Thymus (tissue), 11 donors: ENCODE results near the gene ST7. TPM values are rescaled to one million over a fixed set of nuclear protein-coding genes. Genes with fewer than 3 reads are reported as not detected.

Experiments
- DNase-seq, 9 donors: peaks; one replicate each; pipeline ENCODE4 v3.0.0-alpha.2; 2013; ENCODE audit warnings: low spot score in 9 of 9, low read depth in 6 of 9, missing footprints in 1 of 9
- H3K27ac ChIP-seq, 2 donors: one replicate each; pipeline ENCODE4 v1.5.1; 2013; ENCODE audit warnings: control low read depth in 1 of 2, low read depth in 1 of 2, low read length in 1 of 2, mild to moderate bottlenecking in 1 of 2, moderate library complexity in 1 of 2
- H3K27me3 ChIP-seq, 2 donors: one replicate each; pipeline ENCODE4 v1.5.1; 2013; ENCODE audit warnings: low read length in 1 of 2; ENCODE audit not compliant: control insufficient read depth in 2 of 2, insufficient read depth in 1 of 2
- H3K36me3 ChIP-seq, 2 donors: one replicate each; pipeline ENCODE4 v1.5.1; 2013; ENCODE audit warnings: low read length in 1 of 2, mild to moderate bottlenecking in 1 of 2, moderate library complexity in 1 of 2; ENCODE audit not compliant: control insufficient read depth in 2 of 2, insufficient read depth in 2 of 2
- H3K4me1 ChIP-seq, 2 donors: one replicate each; pipeline ENCODE4 v1.5.1; 2013; ENCODE audit warnings: low read length in 2 of 2; ENCODE audit not compliant: control insufficient read depth in 2 of 2, insufficient read depth in 2 of 2
- H3K4me3 ChIP-seq, 2 donors: one replicate each; pipeline ENCODE4 v1.5.1; 2013; ENCODE audit warnings: low read length in 2 of 2, control low read depth in 1 of 2, mild to moderate bottlenecking in 1 of 2
- H3K9me3 ChIP-seq, 2 donors: one replicate each; pipeline ENCODE4 v1.5.1; 2013; ENCODE audit warnings: low read length in 1 of 2, mild to moderate bottlenecking in 1 of 2; ENCODE audit not compliant: control insufficient read depth in 2 of 2, insufficient read depth in 1 of 2
- WGBS: extraction: QIAGEN DNeasy Blood & Tissue Kit; methylation state at CpG from one replicate; pipeline ENCODE4 v1.1.7; 2013; 5-methylcytosine and 5-hydroxymethylcytosine counted together
- polyA plus RNA-seq: library from polyadenylated mRNA; stranded (reverse); fragments of 200-250 nt; gene quantifications from one replicate; pipeline ENCODE4 v1.2.3, GENCODE V29; 2013
- total RNA-seq: library from RNA; stranded (reverse); fragments of 120-200 nt; gene quantifications from one replicate; pipeline ENCODE4 v1.2.4, GENCODE V29; 2013
- donor health status: healthy.

ST7 gene
- total and polyA plus RNA-seq, 2 donors = 9.3 to 11.5 TPM

- Histone ChIP-seq H3K9me3 (no peaks in the 10 kb centered on the region), H3K36me3 (no peaks in the 10 kb centered on the region), H3K4me3 (no peak overlapping the region), H3K27ac (no peak overlapping the region), H3K27me3 (peaks cover 0 to 6% of the 10 kb centered on the region in 2 donors), H3K4me1 (peaks cover 0 to 9% of the 10 kb centered on the region in 2 donors)
- 96% methylated on average over 4 of the region's 4 CpGs for WGBS
- no peak for DNase-seq
These were observed 62.2 kb downstream of the ST7 start for GRCh38 chr7:117015258-117016184.

- Histone ChIP-seq H3K4me1 (no peaks in the 10 kb centered on the region), H3K27me3 (no peaks in the 10 kb centered on the region), H3K36me3 (no peaks in the 10 kb centered on the region), H3K4me3 (no peak overlapping the region), H3K9me3 (no peaks in the 10 kb centered on the region), H3K27ac (no peak overlapping the region)
- no peak for DNase-seq
- WGBS = 84% methylated on average over 4 of the region's 4 CpGs
These were observed 63.7 kb downstream of the ST7 start for GRCh38 chr7:117017017-117017451.

GRCh38 chr7:117017702-117018266 is 64.5 kb downstream of the ST7 start:
- WGBS = 90% methylated on average over 4 of the region's 4 CpGs
- no peaks in the 10 kb centered on the region for H3K27me3 ChIP-seq
- H3K4me3 ChIP-seq = no peak overlapping the region
- DNase-seq = no peak
- H3K9me3 ChIP-seq = no peaks in the 10 kb centered on the region
- no peaks in the 10 kb centered on the region for H3K36me3 ChIP-seq
- no peaks in the 10 kb centered on the region for H3K4me1 ChIP-seq
- H3K27ac ChIP-seq = no peak overlapping the region

- H3K27ac ChIP-seq = no peak overlapping the region
- no peaks in the 10 kb centered on the region for H3K4me1 ChIP-seq
- WGBS = 100% methylated on average over 1 of the region's 1 CpG
- no peak overlapping the region for H3K4me3 ChIP-seq
- no peak for DNase-seq
- H3K27me3 ChIP-seq = no peaks in the 10 kb centered on the region
- H3K9me3 ChIP-seq = no peaks in the 10 kb centered on the region
- no peaks in the 10 kb centered on the region for H3K36me3 ChIP-seq
These were observed 65.4 kb downstream of the ST7 start for GRCh38 chr7:117018713-117019112.

DNA sequence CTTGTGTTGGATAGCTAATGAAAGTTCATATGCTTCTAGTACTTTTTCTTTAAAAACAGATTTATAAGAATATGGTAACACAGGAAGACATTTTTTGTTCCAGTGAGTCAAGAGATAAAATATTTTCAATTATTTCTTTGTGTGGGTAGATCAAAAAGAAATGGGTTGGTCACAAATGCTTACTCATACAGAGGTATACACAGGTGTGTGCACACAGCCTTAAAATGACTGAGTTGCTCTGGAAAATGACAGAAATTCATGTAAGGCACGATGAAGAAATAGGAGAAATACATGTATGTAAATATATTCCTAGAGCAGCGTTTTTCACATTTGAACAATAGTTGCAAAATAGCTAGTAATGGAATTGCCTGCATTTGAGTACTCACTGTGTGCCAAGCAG is 66.0 kb downstream of the ST7 start:
- H3K36me3 ChIP-seq = no peaks in the 10 kb centered on the region
- DNase-seq = no peak
- no peak overlapping the region for H3K27ac ChIP-seq
- H3K27me3 ChIP-seq = no peaks in the 10 kb centered on the region
- H3K4me3 ChIP-seq = no peak overlapping the region
- H3K4me1 ChIP-seq = no peaks in the 10 kb centered on the region
- H3K9me3 ChIP-seq = no peaks in the 10 kb centered on the region
- WGBS = 97% methylated on average over 2 of the region's 2 CpGs

- DNase-seq = no peak
These were observed 66.7 kb downstream of the ST7 start for GRCh38 chr7:117019786-117020590.

DNA sequence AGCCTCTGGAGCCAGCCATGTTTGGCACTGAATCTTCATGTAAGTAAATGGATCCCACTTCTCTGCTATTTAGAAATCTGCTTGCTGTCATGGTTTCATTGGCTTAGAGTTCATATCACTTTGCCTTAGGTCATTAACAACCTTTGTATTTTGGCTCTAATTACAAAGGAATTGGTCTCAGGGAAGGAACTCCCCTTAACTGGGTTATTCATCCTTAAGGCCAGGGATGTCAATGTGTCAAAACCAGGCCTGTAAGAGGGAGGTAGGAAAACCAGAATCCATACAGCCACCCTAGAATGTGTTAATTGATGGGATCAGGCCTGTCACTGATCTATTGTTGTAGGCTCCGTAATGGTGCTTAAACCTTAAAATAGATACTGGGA is 67.3 kb downstream of the ST7 start:
- DNase-seq = no peak
- no peaks in the 10 kb centered on the region for H3K9me3 ChIP-seq
- H3K36me3 ChIP-seq = no peaks in the 10 kb centered on the region
- H3K4me1 ChIP-seq = no peaks in the 10 kb centered on the region
- WGBS = 91% methylated on average over 1 of the region's 1 CpG
- no peak overlapping the region for H3K4me3 ChIP-seq
- peak overlapping the region in 1 of 2 donors; percentile 52 for H3K27ac ChIP-seq
- H3K27me3 ChIP-seq = no peaks in the 10 kb centered on the region

More at GRCh38 chr7:117019786-117020590, 66.7 kb downstream of the ST7 start:
- H3K4me1 ChIP-seq = no peaks in the 10 kb centered on the region
- H3K27me3 ChIP-seq = no peaks in the 10 kb centered on the region
- H3K36me3 ChIP-seq = no peaks in the 10 kb centered on the region
- no peaks in the 10 kb centered on the region for H3K9me3 ChIP-seq
- H3K4me3 ChIP-seq = no peak overlapping the region
- WGBS = 91% methylated on average over 18 of the region's 18 CpGs
- H3K27ac ChIP-seq = peak overlapping the region in 1 of 2 donors; percentile 52

- no peak for DNase-seq
- WGBS = 94% methylated on average over 2 of the region's 2 CpGs
- no peak overlapping the region for H3K4me3 ChIP-seq
- H3K27me3 ChIP-seq = no peaks in the 10 kb centered on the region
- no peaks in the 10 kb centered on the region for H3K4me1 ChIP-seq
- no peaks in the 10 kb centered on the region for H3K36me3 ChIP-seq
- H3K27ac ChIP-seq = no peak overlapping the region
- H3K9me3 ChIP-seq = no peaks in the 10 kb centered on the region
These were observed 68.1 kb downstream of the ST7 start for GRCh38 chr7:117021366-117021765.

DNA sequence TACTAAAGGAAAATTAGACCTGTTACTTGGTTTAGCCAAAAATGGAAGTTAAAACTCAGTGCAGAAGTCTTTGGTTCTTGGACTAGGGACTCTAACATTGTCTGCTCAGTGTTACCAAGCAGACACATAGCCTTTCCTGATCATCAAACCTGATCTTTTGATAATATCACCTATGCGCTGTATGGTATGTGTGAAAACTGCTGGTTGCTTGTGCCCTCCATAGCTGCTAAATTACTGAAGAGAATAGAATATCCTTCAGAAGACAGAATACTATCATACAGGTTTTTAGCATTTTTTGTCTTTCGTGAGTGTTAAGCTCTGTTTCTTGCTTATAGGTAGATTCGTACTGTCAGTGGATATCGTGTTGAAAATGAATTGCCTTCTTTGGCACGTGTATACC is 68.7 kb downstream of the ST7 start:
- Histone ChIP-seq H3K27me3 (no peaks in the 10 kb centered on the region), H3K9me3 (no peaks in the 10 kb centered on the region), H3K36me3 (no peaks in the 10 kb centered on the region), H3K4me1 (no peaks in the 10 kb centered on the region), H3K27ac (no peak overlapping the region), H3K4me3 (no peak overlapping the region)
- DNase-seq = no peak
- WGBS = 95% methylated on average over 5 of the region's 5 CpGs
